Left colon (tissue), 2 donors: ENCODE data around the gene KATNA1. TPM values are rescaled to one million over a fixed set of nuclear protein-coding genes. Genes with fewer than 3 reads are reported as not detected.
"Not testable (repeated sequence)": the region's sequence is repeated elsewhere in the genome, so short reads cannot be mapped to it uniquely, and the experiment has no call there.

Experiments used
- ATAC-seq: fragments of 200-7000 bp; cut with Tn5 transposase; one replicate; pipeline ENCODE4 v1.9.1; 2020; ENCODE audit warnings: mild to moderate bottlenecking, moderate library complexity
- DNase-seq, 2 donors: peaks; one replicate each; pipeline ENCODE4 v3.0.0-alpha.2; 2020
- intact Hi-C, 2 donors: fragments of 100-400 bp; cut with DNase I in 1 of 2; cut with micrococcal nuclease in 1 of 2; formaldehyde crosslinking; loops; one replicate each; pipeline versions ENCODE4 v1.11.2 to v1.14.0; 2022; cut with DNase I, micrococcal nuclease
- long read RNA-seq: library from polyadenylated mRNA; unstranded; transcript quantifications from one replicate; pipeline ENCODE4 v2.0.0, GENCODE V29; 2021
- total RNA-seq, 2 donors: library from RNA; stranded (reverse); fragmentation: NEBNext Ultra II Directional; extraction: Animal tissue kit (Norgen Biotek cat#: 25700); gene quantifications; one replicate each; pipeline ENCODE4 v1.2.1, GENCODE V29; 2021
- donor health status: DM: no; HTN: no; CAD: no.
- donor health status: DM: yes; HTN: yes; CAD: no.

KATNA1 gene
- total RNA-seq, result 10 to 100 TPM; 11.1 to 11.3 TPM
- long read RNA-seq, transcript KATNA1-203 (11 exons, 1,984 nt), result major isoform, 23 of 28 reads
- long read RNA-seq, partial matches to known transcripts, result 0 of 28 reads
- long read RNA-seq, other reads (novel, unspliced or antisense), result 5 of 28 reads

- peak; percentile 91 to 92 for DNase-seq
- ATAC-seq, result peak; percentile 97
- intact Hi-C loops, result no loop called here
These were observed at the start of gene KATNA1 for GRCh38 chr6:149648148-149649145. Gene KATNA1 (minus strand): TSS chr6:149648714. CDS start chr6:149638547, 10,167 bp downstream.

DNA sequence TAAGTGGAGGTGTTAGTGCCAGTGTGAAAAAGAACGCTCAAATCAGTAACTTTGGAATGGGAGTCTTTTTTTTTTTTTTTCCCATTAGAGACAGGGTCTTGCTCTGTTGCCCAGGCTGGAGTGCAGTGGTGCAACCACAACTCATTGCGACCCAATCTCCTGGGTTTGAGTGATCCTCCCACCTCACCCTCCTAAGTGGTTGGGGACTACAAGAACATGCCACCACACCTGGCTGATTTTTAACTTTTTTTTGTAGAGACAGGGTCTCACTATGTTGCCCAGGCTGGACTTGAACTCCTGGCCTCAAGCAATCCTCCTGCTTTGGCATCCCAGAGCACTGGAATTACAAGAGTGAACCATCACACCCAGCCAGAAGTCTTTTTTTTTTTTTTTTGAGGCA lies 49.7 kb upstream of the KATNA1 start:
- intact Hi-C loops, result no loop called here
- DNase-seq (no peak), ATAC-seq (no peak)

- intact Hi-C loops, result no loop called here
- ATAC-seq, result no peak
These were observed 48.4 kb upstream of the KATNA1 start for GRCh38 chr6:149696901-149697300.

DNA sequence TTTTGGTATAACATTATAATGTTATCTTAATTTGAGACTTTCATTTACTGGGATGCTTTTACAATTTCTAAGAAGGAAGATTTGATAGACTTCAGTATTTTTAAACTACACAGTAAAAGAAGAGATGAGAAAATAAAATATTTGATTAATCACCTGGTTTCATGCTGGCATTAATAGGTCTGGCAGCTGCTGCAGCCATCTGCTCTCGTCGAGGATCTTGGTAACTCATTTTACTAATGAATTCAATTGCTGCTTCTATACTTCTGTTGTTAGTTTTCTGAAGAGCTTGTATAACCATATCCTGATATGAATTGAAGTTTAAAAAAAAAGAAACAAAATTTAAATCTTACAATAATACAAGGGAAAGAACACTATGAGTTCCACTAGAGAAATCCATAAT lies 46.4 kb upstream of the KATNA1 start:
- ATAC-seq (no peak), DNase-seq (no peak)
- intact Hi-C loops, result no loop called here

More at GRCh38 chr6:149696901-149697300, 48.4 kb upstream of the KATNA1 start:
- no peak for DNase-seq

DNA sequence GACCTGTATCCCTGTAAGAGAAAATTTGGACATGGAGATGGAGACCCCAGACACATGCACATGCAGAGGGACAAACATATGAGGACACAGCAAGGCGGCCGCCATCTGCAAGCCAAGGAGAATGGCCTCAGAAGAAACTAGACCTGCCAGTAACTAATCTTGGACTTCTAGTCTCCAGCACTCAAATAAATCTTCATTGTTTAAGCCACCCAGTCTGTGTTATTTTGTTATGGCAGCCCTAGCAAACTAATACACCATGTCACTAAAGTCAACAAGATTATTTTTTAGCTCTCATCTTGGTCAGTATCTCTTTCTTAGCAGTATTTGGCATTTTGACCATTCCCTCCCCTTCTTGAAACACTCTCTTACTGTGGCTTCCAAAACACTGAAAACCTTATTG lies 42.7 kb upstream of the KATNA1 start:
- DNase-seq (no peak), ATAC-seq (no peak)
- intact Hi-C loops, result no loop called here

GRCh38 chr6:149686230-149686629 lies 37.7 kb upstream of the KATNA1 start:
- ATAC-seq (no peak), DNase-seq (no peak)
- intact Hi-C loops, result no loop called here

GRCh38 chr6:149683256-149683859 lies 34.8 kb upstream of the KATNA1 start:
- no peak for ATAC-seq
- intact Hi-C loops, result no loop called here

GRCh38 chr6:149681845-149682244 lies 33.3 kb upstream of the KATNA1 start:
- DNase-seq, ATAC-seq, intact Hi-C loops: not testable (repeated sequence)

More at GRCh38 chr6:149683256-149683859, 34.8 kb upstream of the KATNA1 start:
- no peak for DNase-seq

- intact Hi-C loops, result no loop called here
- ATAC-seq, result no peak
- no peak for DNase-seq
These were observed 32.7 kb upstream of the KATNA1 start for GRCh38 chr6:149681209-149681608.

- intact Hi-C loops, result no loop called here
- no peak for ATAC-seq
- DNase-seq, result no peak
These were observed 32.0 kb upstream of the KATNA1 start for GRCh38 chr6:149680503-149680902.

DNA sequence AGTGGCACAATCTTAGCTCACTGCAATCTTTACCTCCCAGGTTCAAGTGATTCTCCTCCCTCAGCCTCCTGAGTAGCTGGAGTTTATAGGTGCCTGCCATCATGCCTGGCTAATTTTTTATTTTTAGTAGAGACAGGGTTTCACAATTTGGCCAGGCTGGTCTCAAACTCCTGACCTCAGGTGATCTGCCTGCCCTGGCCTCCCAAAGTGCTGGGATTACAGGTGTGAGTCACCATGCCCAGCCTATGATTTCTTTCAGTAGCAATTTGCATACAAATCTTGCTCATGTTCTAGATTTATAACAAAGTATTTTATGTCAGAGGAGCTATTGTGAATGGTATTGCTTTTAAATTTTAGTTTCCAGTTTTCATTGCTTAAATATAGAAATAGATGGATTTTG lies 23.8 kb upstream of the KATNA1 start:
- intact Hi-C loops, DNase-seq, ATAC-seq: not testable (repeated sequence)

DNA sequence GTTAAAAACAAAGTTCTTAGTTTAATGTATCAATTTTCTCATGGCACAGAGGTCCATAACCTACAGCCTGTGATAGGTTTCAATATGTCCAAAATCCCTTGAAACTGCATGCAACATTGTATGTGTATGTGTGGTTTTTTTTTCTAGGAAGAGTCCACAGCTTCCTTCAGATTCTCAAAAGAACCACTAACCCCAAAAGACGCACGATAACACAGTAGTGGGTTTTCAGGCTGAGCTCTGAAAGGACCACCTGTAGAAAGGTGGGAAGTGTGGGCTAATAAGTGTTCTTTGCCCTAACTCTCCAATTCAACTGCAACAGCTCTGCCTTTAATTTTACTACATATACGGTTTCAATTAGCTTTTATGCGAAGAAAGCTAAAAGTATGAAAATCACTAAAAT lies 11.5 kb upstream of the KATNA1 start:
- ATAC-seq (no peak), DNase-seq (no peak)
- intact Hi-C loops, result no loop called here

DNA sequence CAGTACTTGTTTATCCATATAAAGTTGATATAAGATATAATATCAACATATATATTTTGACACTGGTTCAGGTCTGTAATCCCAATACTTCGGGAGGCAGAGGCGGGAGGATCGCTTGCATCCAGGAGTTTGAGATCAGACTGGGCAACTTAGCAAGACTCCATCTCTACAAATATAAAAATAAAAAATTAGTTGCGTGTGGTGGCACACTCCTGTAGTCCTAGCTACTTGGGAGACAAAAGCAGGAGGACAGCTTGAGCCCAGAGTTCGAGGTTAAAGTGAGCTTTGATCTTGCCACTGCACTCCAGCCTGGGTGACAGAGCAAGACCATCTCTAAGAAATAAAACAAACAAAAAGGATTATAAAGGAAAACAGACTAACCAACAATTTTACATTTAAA lies 8.9 kb upstream of the KATNA1 start:
- intact Hi-C loops, result no loop called here
- ATAC-seq, result no peak
- no peak for DNase-seq

GRCh38 chr6:149651056-149651455 lies 2.5 kb upstream of the KATNA1 start:
- DNase-seq, result no peak
- intact Hi-C loops, result no loop called here
- ATAC-seq, result no peak

DNA sequence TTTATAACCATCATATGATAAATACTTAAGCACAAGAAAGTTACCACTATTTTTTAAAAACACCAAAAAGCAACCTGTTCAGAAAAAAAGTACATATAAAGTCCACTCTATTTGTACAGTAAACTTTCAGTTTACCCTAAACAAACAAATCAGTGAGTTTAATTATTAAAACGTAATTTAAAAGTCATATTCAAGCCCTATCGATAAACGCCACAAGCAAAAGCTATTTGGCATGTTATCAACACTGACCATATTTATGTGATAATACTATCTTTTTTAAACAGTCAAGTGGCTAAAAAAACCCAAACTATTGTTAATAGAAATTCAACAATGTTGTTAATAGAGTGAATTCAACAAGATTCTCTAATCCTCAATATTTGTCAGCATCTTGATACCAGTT lies 1.9 kb downstream of the KATNA1 start:
- DNase-seq (no peak), ATAC-seq (no peak)
- intact Hi-C loops, result no loop called here

DNA sequence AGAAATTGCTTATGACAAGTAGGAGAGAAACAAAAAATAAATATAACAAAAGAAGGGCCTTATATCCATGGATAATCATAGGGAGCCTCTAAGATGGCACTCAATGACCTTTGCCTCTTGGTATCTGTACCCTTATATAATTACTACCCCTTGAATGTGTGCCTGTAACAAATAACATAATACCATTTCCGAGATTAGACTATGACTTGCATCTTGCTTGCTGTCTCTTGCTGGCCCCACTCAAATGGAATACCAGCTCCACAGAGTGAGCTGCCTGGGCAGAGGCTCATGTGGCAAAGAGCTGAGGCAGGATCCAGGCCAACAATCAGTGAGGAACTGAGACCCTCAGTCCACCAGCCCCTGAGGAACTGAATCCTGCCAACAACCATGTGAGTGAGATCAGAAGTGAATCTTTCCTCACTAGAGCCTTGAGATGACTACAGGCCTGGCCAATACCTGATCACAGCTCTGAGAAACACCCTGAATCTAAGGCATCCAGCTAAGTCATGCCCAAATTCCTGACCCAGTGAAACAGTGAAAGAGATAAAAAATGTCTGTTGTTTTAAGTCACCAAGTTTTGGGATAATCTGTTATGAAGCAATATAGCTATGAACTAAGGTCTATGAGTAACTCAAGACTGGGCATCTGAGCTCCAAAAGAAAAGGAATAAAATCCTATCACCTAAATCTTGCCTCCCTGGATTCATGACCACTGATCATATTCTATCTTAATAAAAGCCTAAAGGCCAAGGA lies 5.5 kb downstream of the KATNA1 start:
- ATAC-seq (no peak), DNase-seq (no peak)
- intact Hi-C loops, result no loop called here

- ATAC-seq, result no peak
- DNase-seq, result no peak
- intact Hi-C loops, result no loop called here
These were observed 12.4 kb downstream of the KATNA1 start for GRCh38 chr6:149636124-149636523.

GRCh38 chr6:149634315-149634714 lies 14.2 kb downstream of the KATNA1 start:
- ATAC-seq, result no peak
- DNase-seq, result no peak

DNA sequence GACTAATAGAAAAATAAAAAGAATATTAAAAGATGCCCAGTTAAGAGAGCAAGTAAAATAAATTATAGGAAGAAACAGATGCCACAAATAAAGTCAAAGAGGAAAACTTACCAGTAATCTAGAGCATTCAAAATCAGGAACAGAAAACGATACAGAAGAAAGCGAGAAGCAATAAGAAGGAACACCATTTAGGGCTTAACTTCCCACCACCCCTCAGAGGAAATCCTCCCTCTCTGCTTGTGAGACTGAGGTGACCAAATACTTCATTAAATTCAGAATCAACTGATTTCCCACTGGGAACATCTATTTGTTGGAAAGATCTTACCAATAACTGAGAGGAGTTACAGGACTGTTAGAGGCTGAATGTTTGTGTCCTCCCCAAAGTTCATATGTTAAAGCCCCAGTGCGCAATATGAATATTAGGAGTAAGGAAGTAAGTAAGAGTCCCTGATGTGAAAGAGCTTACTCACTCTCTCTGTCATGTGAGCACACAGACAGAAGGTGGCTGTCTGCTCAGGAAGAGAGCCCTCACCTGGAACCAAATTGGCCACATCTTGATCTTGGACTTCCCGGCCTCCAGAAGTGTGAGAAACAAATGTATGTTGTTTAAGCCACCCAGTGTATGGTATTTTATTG lies 19.5 kb downstream of the KATNA1 start:
- ATAC-seq, result no peak
- intact Hi-C loops, result no loop called here
- DNase-seq, result no peak

More at GRCh38 chr6:149634315-149634714, 14.2 kb downstream of the KATNA1 start:
- intact Hi-C loops, result no loop called here
